ENCODE data around the gene KCND3. TPM values are rescaled to one million over a fixed set of nuclear protein-coding genes. Genes with fewer than 3 reads are reported as not detected.

KCND3 gene
- total and polyA plus RNA-seq, 2 experiments from 2014 or later = 0.10 to 0.18 TPM

DNA sequence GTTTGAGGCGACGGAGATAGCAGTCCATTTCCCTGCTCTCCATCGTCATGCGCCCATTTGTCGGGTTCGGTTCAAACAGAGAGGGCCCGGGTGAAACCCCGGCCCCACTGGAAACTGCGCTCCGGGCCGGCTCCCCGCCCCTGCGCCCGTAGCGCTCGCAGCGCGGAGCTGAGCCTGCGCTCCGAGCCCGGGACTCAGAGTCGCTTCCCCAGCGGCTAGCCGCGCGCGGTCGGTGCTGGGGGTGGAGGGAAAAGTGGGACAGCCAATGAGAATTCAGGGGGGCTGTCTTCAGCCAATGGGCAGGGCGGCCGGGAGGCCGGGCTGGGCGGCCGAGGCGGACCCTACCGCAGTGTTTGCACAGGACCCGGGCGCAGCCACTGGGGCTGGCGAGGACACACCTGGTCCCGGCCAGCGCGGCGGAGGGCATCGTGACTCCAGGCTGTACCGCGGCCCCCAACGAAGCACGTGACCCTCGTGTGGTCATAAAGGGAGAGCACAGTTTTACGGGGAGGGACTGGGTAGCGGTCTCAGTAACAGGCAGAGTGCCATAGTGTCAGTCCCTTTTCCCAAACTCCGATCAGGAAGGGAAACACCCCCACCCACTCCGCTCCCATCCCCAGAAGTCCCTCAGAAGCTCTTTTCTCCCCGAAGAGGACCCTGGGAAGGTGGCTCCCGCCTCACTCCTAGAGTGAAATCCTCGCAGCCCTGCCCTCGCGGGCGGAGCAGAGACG lies 250.1 kb downstream of the KCND3 start, which contains the start of gene INKA2:
Gene INKA2, minus strand, starts transcription at position 202 of the 731 bp plus-strand sequence. Its CDS starts 153 bp downstream, at position 49.
- no peak within 1 kb of the TSS; the same call in 1 of the 3 replicates for H3K4me3 Mint-ChIP-seq
- peak; percentile 74 for ATAC-seq
- Histone ChIP-seq H3K4me3 (peak within 1 kb of the TSS; percentile 95), H3F3A (replicated peaks; ENCODE audit: low read depth) (peaks cover 29% of the 10 kb centered on the region), H3K4me1 (ENCODE audit: insufficient read depth) (peaks cover 40% of the 10 kb centered on the region), H3K27ac (ENCODE audit: low read depth) (peak within 1 kb of the TSS; percentile 93), H3K27me3 (ENCODE audit: insufficient read depth) (peaks cover 18% of the 10 kb centered on the region), H2AFZ (peak within 1 kb of the TSS; percentile 82), H4K20me1 (replicated peaks; ENCODE audit: insufficient read depth) (peaks cover 12% of the 10 kb centered on the region; the same call in 1 of the 2 replicates), H3K79me2 (replicated peaks; ENCODE audit: insufficient read depth) (peaks cover 28% of the 10 kb centered on the region), H3K4me2 (peak within 1 kb of the TSS; percentile 95), H3K36me3 (ENCODE audit: insufficient read depth) (no peaks in the 10 kb centered on the region), H3K9me2 (ENCODE audit: insufficient read depth) (no peaks in the 10 kb centered on the region)
- H3K36me3 Mint-ChIP-seq (ENCODE audit: low read depth) = peaks cover 3% of the 10 kb centered on the region; the same call in 1 of the 3 replicates
- H3K4me1 Mint-ChIP-seq = peaks cover 4% of the 10 kb centered on the region; the same call in 2 of the 3 replicates
- DNase-seq (ENCODE audit: low spot score) = peak; percentile 93
- TF ChIP-seq, protein P1, sequence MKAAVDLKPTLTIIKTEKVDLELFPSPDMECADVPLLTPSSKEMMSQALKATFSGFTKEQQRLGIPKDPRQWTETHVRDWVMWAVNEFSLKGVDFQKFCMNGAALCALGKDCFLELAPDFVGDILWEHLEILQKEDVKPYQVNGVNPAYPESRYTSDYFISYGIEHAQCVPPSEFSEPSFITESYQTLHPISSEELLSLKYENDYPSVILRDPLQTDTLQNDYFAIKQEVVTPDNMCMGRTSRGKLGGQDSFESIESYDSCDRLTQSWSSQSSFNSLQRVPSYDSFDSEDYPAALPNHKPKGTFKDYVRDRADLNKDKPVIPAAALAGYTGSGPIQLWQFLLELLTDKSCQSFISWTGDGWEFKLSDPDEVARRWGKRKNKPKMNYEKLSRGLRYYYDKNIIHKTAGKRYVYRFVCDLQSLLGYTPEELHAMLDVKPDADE (IDR thresholded peaks at IDR 0.05) = no peak
- TF ChIP-seq ZNF114 (CRISPR knock-in tag; IDR thresholded peaks at IDR 0.05) = no peak
- no peak for TF ChIP-seq EZH2phosphoT487 (IDR thresholded peaks at IDR 0.05; ENCODE audit: unreplicated experiment)
- TF ChIP-seq ZNF331 (CRISPR knock-in tag; IDR thresholded peaks at IDR 0.05; ENCODE audit: low read depth) = no peak
- TF ChIP-seq POLR2AphosphoS5 (IDR thresholded peaks at IDR 0.05; ENCODE audit: low read depth) = peak; percentile 73
- TF ChIP-seq, protein P2, sequence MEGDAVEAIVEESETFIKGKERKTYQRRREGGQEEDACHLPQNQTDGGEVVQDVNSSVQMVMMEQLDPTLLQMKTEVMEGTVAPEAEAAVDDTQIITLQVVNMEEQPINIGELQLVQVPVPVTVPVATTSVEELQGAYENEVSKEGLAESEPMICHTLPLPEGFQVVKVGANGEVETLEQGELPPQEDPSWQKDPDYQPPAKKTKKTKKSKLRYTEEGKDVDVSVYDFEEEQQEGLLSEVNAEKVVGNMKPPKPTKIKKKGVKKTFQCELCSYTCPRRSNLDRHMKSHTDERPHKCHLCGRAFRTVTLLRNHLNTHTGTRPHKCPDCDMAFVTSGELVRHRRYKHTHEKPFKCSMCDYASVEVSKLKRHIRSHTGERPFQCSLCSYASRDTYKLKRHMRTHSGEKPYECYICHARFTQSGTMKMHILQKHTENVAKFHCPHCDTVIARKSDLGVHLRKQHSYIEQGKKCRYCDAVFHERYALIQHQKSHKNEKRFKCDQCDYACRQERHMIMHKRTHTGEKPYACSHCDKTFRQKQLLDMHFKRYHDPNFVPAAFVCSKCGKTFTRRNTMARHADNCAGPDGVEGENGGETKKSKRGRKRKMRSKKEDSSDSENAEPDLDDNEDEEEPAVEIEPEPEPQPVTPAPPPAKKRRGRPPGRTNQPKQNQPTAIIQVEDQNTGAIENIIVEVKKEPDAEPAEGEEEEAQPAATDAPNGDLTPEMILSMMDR (conservative IDR thresholded peaks at IDR 0.05; ENCODE audit: low read depth in 2 of 2) = no peak
- H3K9me3 Mint-ChIP-seq = no peaks in the 10 kb centered on the region; the same call in 1 of the 3 replicates
- H3K27ac Mint-ChIP-seq = peak within 1 kb of the TSS; percentile 90
- H3K27me3 Mint-ChIP-seq (ENCODE audit: insufficient read depth, low read depth, poor library complexity) = peaks cover 22% of the 10 kb centered on the region

DNA sequence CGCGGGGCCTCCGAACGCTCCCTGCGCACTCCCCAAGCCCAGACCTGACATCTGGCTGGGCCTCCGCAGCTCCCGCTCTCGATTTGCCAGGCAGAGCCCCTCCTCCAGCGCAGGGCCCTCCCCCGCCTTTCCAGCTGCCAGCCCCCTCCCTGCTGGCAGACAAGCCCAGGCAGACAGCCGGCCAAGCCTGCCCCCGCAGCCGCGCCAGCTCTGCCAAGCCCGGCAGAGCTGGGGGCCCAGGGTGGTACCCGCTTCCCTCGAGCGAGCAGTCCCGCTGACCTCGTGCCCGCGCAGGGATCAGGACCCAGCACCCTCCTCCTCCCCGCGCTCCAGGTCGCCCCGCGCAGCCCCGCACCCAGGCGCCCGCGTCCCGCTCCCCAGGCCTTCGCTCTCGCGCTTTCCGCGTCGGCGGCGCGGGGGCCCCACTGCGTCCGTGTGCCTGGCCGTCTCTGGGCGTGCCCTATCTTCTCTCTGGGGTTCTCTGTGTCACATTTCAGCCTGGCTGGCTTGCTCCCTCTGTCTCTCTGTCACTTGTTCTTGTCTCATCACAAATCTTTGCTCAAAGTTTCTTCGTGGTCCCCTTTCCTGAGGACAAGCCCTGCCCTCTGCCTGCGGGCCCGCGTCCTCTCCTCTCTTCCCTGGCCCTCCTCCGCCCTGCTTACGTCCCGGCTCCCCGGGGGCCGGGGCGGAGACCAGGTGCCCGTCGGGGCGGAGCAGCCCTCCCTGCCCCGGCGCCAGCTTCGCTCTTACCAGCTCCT lies 250.9 kb downstream of the KCND3 start:
- Histone ChIP-seq H3K9me2 (ENCODE audit: insufficient read depth) (no peaks in the 10 kb centered on the region), H3K4me3 (peak overlapping the region; percentile 95), H4K20me1 (replicated peaks; ENCODE audit: insufficient read depth) (peaks cover 12% of the 10 kb centered on the region; the same call in 1 of the 2 replicates), H3K4me1 (ENCODE audit: insufficient read depth) (peaks cover 47% of the 10 kb centered on the region), H3K27ac (ENCODE audit: low read depth) (peak overlapping the region; percentile 93), H3K4me2 (peak overlapping the region; percentile 95), H3K27me3 (ENCODE audit: insufficient read depth) (peaks cover 18% of the 10 kb centered on the region), H2AFZ (peak overlapping the region; percentile 76), H3K79me2 (replicated peaks; ENCODE audit: insufficient read depth) (peaks cover 31% of the 10 kb centered on the region), H3K36me3 (ENCODE audit: insufficient read depth) (no peaks in the 10 kb centered on the region), H3F3A (replicated peaks; ENCODE audit: low read depth) (peaks cover 29% of the 10 kb centered on the region)
- peaks cover 22% of the 10 kb centered on the region for H3K27me3 Mint-ChIP-seq (ENCODE audit: insufficient read depth, low read depth, poor library complexity)
- H3K36me3 Mint-ChIP-seq (ENCODE audit: low read depth) = peaks cover 3% of the 10 kb centered on the region; the same call in 1 of the 3 replicates
- DNase-seq (ENCODE audit: low spot score) (peak; percentile 74), ATAC-seq (peak; percentile 25)
- peak; percentile 50; the same call in 1 of the 2 replicates for TF ChIP-seq CREB1 (CRISPR knock-in tag; IDR thresholded peaks at IDR 0.05; ENCODE audit: low read depth)
- TF ChIP-seq ZNF114 (CRISPR knock-in tag; IDR thresholded peaks at IDR 0.05) = no peak
- no peak for TF ChIP-seq ZNF331 (CRISPR knock-in tag; IDR thresholded peaks at IDR 0.05; ENCODE audit: low read depth)
- TF ChIP-seq EZH2 (IDR thresholded peaks at IDR 0.05; ENCODE audit: low read depth, unreplicated experiment) = no peak
- TF ChIP-seq POLR2AphosphoS5 (IDR thresholded peaks at IDR 0.05; ENCODE audit: low read depth) = peak; percentile 30
- TF ChIP-seq, protein P3, sequence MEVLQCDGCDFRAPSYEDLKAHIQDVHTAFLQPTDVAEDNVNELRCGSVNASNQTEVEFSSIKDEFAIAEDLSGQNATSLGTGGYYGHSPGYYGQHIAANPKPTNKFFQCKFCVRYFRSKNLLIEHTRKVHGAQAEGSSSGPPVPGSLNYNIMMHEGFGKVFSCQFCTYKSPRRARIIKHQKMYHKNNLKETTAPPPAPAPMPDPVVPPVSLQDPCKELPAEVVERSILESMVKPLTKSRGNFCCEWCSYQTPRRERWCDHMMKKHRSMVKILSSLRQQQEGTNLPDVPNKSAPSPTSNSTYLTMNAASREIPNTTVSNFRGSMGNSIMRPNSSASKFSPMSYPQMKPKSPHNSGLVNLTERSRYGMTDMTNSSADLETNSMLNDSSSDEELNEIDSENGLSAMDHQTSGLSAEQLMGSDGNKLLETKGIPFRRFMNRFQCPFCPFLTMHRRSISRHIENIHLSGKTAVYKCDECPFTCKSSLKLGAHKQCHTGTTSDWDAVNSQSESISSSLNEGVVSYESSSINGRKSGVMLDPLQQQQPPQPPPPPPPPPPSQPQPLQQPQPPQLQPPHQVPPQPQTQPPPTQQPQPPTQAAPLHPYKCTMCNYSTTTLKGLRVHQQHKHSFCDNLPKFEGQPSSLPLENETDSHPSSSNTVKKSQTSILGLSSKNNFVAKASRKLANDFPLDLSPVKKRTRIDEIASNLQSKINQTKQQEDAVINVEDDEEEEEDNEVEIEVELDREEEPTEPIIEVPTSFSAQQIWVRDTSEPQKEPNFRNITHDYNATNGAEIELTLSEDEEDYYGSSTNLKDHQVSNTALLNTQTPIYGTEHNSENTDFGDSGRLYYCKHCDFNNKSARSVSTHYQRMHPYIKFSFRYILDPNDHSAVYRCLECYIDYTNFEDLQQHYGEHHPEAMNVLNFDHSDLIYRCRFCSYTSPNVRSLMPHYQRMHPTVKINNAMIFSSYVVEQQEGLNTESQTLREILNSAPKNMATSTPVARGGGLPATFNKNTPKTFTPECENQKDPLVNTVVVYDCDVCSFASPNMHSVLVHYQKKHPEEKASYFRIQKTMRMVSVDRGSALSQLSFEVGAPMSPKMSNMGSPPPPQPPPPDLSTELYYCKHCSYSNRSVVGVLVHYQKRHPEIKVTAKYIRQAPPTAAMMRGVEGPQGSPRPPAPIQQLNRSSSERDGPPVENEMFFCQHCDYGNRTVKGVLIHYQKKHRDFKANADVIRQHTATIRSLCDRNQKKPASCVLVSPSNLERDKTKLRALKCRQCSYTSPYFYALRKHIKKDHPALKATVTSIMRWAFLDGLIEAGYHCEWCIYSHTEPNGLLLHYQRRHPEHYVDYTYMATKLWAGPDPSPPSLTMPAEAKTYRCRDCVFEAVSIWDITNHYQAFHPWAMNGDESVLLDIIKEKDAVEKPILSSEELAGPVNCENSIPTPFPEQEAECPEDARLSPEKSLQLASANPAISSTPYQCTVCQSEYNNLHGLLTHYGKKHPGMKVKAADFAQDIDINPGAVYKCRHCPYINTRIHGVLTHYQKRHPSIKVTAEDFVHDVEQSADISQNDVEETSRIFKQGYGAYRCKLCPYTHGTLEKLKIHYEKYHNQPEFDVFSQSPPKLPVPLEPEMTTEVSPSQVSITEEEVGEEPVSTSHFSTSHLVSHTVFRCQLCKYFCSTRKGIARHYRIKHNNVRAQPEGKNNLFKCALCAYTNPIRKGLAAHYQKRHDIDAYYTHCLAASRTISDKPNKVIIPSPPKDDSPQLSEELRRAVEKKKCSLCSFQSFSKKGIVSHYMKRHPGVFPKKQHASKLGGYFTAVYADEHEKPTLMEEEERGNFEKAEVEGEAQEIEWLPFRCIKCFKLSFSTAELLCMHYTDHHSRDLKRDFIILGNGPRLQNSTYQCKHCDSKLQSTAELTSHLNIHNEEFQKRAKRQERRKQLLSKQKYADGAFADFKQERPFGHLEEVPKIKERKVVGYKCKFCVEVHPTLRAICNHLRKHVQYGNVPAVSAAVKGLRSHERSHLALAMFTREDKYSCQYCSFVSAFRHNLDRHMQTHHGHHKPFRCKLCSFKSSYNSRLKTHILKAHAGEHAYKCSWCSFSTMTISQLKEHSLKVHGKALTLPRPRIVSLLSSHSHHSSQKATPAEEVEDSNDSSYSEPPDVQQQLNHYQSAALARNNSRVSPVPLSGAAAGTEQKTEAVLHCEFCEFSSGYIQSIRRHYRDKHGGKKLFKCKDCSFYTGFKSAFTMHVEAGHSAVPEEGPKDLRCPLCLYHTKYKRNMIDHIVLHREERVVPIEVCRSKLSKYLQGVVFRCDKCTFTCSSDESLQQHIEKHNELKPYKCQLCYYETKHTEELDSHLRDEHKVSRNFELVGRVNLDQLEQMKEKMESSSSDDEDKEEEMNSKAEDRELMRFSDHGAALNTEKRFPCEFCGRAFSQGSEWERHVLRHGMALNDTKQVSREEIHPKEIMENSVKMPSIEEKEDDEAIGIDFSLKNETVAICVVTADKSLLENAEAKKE (CRISPR knock-in tag; IDR thresholded peaks at IDR 0.05) = no peak
- H3K4me1 Mint-ChIP-seq = peaks cover 4% of the 10 kb centered on the region; the same call in 2 of the 3 replicates
- H3K9me3 Mint-ChIP-seq = no peaks in the 10 kb centered on the region; the same call in 1 of the 3 replicates
- H3K27ac Mint-ChIP-seq = peak overlapping the region; percentile 84; the same call in 1 of the 2 replicates
- H3K4me3 Mint-ChIP-seq = no peak overlapping the region; the same call in 1 of the 3 replicates
